HG03064 (cell line): ENCODE data around the gene OR52E6.

ENCODE experiments used
- ATAC-seq: cut with Tn5 transposase; IDR thresholded peaks from one replicate; pipeline ENCODE4 v1.9.1; 2021; ENCODE audit warnings: low read depth; ENCODE audit not compliant: unreplicated experiment

OR52E6 gene

DNA sequence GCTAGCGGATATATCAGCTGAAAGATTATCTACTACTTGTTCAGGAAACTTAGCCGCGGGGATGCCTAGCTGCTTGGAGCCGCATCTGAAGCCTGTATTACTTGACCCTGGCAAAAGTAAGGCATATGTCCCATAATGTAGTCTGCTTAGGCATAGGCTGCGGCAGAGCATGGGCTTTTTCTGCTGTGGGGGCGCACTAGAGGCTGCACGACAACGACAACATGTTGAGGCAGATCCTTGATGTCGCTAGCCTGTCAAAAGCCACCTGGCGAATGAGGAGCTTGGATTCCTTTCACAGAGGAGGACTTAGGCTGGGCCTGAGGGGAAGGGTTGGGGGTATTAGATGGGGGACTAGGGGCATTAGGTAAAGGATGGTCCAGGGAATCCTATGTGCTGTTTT lies 34.1 kb downstream of the OR52E6 start:
- ATAC-seq, result no peak

DNA sequence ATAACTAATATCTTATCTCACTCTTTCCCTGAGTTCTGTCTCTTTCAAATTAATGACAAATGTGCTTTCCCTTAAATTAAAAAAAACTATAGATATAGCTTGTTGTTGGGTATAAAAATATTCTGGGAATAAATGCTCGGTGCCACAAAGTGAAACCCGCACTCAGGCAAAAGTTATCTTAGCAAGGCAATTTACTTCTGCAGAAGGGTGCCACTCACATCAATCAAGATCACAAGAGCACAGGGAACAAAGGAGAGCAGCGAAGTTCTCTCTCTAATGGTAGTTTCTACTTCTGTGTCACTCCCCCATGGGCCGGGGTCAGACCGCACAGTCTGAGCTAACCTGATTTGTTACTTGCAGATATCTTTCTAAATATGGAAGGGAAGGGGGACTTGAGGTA lies 37.7 kb downstream of the OR52E6 start:
- no peak for ATAC-seq

GRCh38 chr11:5796541-5796940 lies 45.2 kb downstream of the OR52E6 start:
- ATAC-seq, result no peak

- no peak for ATAC-seq
Observed at GRCh38 chr11:5791165-5791564, 50.5 kb downstream of the OR52E6 start, which contains the start of gene OR52N1. Gene OR52N1, minus strand, starts transcription at chr11:5791265. Its CDS starts 2,449 bp downstream, at chr11:5788816.
